Thoracic aorta (tissue), 2 donors: ENCODE results near the gene EXOSC2. TPM values are rescaled to one million over a fixed set of nuclear protein-coding genes. Genes with fewer than 3 reads are reported as not detected.

Experiments
- ATAC-seq: fragments of 150-250 bp; one replicate; pipeline ENCODE4 v1.8.0; 2017; ENCODE audit warnings: low read depth; ENCODE audit not compliant: insufficient number of reproducible peaks, low FRiP score
- DNase-seq: peaks from one replicate; pipeline ENCODE4 v3.0.0-alpha.2; 2020; ENCODE audit warnings: low spot score
- H3K27ac ChIP-seq, 2 donors: fragments of 200-600 bp; sonication (generic); 1 replicate in 1 of 2; 2 replicates in 1 of 2; pipeline ENCODE4 v1.5.1; 2016; ENCODE audit warnings: mild to moderate bottlenecking in 2 of 2, moderate library complexity in 2 of 2
- H3K27me3 ChIP-seq: fragments of 200-600 bp; sonication (generic); replicated peaks from 2 replicates; pipeline ENCODE4 v1.6.0; 2016; ENCODE audit warnings: mild to moderate bottlenecking; ENCODE audit not compliant: insufficient read depth
- H3K36me3 ChIP-seq: fragments of 200-600 bp; sonication (generic); one replicate; pipeline ENCODE4 v1.5.1; 2016
- H3K4me1 ChIP-seq, 2 donors: fragments of 200-600 bp; sonication (generic); 1 replicate in 1 of 2; 2 replicates in 1 of 2; pipeline versions ENCODE4 v1.5.1 to v1.6.0; 2016; ENCODE audit warnings: low read depth in 2 of 2, mild to moderate bottlenecking in 1 of 2; ENCODE audit not compliant: control insufficient read depth in 1 of 2
- H3K4me3 ChIP-seq: fragments of 200-600 bp; sonication (generic); 2 replicates; pipeline ENCODE4 v1.5.1; 2016; ENCODE audit warnings: mild to moderate bottlenecking
- H3K9me3 ChIP-seq: fragments of 200-600 bp; sonication (generic); 2 replicates; pipeline ENCODE4 v1.5.1; 2016
- CTCF ChIP-seq: fragments of 200-600 bp; sonication (generic); IDR thresholded peaks from one replicate; pipeline ENCODE4 v1.5.1; 2019; ENCODE audit warnings: antibody characterized with exemption
- total RNA-seq, 2 donors: library from RNA; depleted of rRNA; stranded (reverse); fragments of >200 nt; gene quantifications; one replicate each; pipeline versions ENCODE4 v1.1.0 to v1.2.3, GENCODE V29; 2016

Gene EXOSC2
- total RNA-seq, 2 donors from 2014 or later: 12.3 to 33.3 TPM

GRCh38 chr9:130668659-130669058, 24.9 kb upstream of the EXOSC2 start:
- DNase-seq (no peak), ATAC-seq (no peak)
- Histone ChIP-seq H3K9me3 (no peaks in the 10 kb centered on the region), H3K27me3 (no peaks in the 10 kb centered on the region), H3K27ac (no peak overlapping the region), H3K36me3 (no peaks in the 10 kb centered on the region), H3K4me1 (peaks cover 19 to 31% of the 10 kb centered on the region in 2 donors), H3K4me3 (no peak overlapping the region)
- TF ChIP-seq CTCF: no peak

GRCh38 chr9:130669965-130670364, 23.6 kb upstream of the EXOSC2 start:
- TF ChIP-seq CTCF: no peak
- Histone ChIP-seq H3K36me3 (no peaks in the 10 kb centered on the region), H3K4me3 (no peak overlapping the region), H3K9me3 (no peaks in the 10 kb centered on the region), H3K27ac (no peak overlapping the region), H3K27me3 (no peaks in the 10 kb centered on the region), H3K4me1 (peaks cover 9 to 18% of the 10 kb centered on the region in 2 donors)
- no peak for DNase-seq
- ATAC-seq: no peak

GRCh38 chr9:130670644-130671043, 22.9 kb upstream of the EXOSC2 start:
- Histone ChIP-seq H3K9me3 (no peaks in the 10 kb centered on the region), H3K4me3 (no peak overlapping the region), H3K27ac (no peak overlapping the region), H3K4me1 (peaks cover 4 to 12% of the 10 kb centered on the region in 2 donors), H3K27me3 (no peaks in the 10 kb centered on the region), H3K36me3 (no peaks in the 10 kb centered on the region)
- no peak for DNase-seq
- no peak for ATAC-seq
- TF ChIP-seq CTCF: no peak

GRCh38 chr9:130672466-130672865, 21.1 kb upstream of the EXOSC2 start:
- TF ChIP-seq CTCF: no peak
- H3K4me3 ChIP-seq: no peak overlapping the region
- no peak overlapping the region for H3K27ac ChIP-seq
- no peaks in the 10 kb centered on the region for H3K27me3 ChIP-seq
- DNase-seq: no peak
- no peaks in the 10 kb centered on the region for H3K4me1 ChIP-seq
- no peak for ATAC-seq
- H3K36me3 ChIP-seq: no peaks in the 10 kb centered on the region
- H3K9me3 ChIP-seq: no peaks in the 10 kb centered on the region

- no peak overlapping the region for H3K4me3 ChIP-seq
These were observed 20.5 kb upstream of the EXOSC2 start for GRCh38 chr9:130672933-130673615.

More at GRCh38 chr9:130672933-130673615, 20.5 kb upstream of the EXOSC2 start:
- Histone ChIP-seq H3K9me3 (no peaks in the 10 kb centered on the region), H3K27ac (no peak overlapping the region), H3K36me3 (no peaks in the 10 kb centered on the region), H3K27me3 (no peaks in the 10 kb centered on the region), H3K4me1 (no peaks in the 10 kb centered on the region)
- ATAC-seq (no peak), DNase-seq (no peak)
- TF ChIP-seq CTCF: no peak
